Hepatic stellate cell (primary cell): ENCODE data around the gene AGBL1.
"Not testable (repeated sequence)": the region's sequence is repeated elsewhere in the genome, so short reads cannot be mapped to it uniquely, and the experiment has no call there.

Experiments used
- DNase-seq: peaks from one replicate; pipeline ENCODE4 v3.0.0; 2011; ENCODE audit warnings: low spot score

AGBL1 gene

DNA sequence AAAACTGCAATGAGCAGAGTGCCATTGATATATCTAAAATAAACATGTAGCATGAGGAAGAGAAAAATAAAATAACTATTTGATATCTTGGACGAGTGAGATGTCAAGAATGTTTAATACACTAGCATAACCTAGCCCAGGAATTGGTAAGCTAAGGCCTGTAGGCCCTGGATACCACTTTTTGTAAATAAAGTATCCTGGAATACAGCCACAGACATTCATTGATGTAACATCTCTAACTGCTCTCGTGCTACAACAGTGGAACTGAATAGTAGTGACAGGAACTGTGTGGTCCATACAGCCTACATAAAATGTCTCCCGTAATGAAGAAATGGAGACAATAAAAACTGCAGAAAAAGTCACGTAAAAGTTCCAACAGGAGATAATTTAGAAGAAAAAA is 869.0 kb downstream of the AGBL1 start:
- DNase-seq: no peak

DNA sequence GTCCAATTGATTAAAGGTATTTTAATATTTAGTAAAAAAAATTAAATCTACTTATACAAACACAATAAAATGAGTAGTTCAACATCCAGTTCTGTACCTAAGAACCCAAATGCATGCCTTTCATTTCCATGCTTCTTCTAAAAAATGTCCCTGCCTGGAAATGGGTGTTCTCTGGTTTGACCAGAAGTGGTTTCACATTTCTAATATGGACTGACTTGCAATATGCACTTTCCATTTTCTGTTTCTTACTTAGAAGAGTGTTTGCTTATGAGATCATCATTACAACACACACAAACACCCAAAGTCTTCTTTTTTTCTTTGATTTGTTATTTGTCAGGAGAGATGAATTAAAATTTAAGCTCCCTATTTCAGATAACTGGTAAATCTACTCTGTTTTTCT is 879.6 kb downstream of the AGBL1 start:
- no peak for DNase-seq

DNA sequence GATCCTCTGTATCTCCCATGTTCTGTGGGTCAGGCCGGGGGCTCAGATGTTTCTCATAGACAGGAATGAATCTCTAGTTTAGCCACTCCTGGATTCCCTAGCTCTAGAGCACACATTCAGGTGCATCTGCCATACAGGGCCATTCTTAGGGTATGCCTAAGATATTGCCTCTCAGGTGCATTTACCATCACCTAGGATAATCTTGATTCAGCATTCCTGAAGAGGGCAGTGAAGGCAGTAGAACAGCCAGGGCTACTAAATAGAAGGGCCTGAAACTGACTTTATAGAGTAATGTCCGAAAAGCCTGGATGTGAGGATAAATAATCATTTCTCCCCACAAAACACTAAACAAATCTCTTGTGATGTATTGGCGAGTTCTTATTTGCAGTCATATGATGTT is 882.0 kb downstream of the AGBL1 start:
- no peak for DNase-seq

DNA sequence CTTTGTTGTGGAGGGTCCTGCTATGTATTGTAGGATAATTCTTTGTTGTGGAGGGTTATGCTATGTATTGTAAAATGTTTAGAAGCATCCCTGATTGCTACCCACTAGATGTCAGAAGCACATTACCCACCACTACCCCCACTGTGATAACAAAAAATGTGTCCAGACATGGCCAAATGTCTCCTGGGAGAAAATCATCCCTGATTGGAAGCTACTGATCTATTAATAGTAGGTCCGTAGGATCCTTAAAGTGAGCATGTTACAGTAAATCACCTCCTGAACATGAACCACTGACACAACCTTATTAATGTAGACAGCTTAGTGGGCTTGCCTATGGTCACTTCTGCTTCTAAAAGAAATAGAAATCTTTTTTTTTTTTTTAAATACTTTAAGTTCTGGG is 884.6 kb downstream of the AGBL1 start:
- no peak for DNase-seq

DNA sequence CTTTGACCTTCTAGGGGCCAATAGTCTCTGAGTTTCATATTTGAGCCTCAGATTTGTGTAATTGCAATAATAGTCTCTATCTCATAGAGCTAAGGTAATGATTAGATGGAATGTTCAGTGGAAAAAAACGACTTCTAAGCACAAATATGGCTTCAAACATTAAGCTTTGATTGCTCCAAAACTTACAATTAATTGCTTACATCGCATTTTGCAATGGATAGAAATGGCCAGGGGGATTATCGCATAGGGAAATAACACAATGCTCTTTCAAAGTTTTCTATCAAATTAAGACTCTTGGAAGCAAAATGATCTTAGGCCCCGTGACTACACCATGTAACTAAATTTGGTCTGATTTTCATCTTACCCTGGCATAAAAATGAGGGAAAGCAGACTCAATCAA is 888.6 kb downstream of the AGBL1 start:
- DNase-seq: no peak

DNA sequence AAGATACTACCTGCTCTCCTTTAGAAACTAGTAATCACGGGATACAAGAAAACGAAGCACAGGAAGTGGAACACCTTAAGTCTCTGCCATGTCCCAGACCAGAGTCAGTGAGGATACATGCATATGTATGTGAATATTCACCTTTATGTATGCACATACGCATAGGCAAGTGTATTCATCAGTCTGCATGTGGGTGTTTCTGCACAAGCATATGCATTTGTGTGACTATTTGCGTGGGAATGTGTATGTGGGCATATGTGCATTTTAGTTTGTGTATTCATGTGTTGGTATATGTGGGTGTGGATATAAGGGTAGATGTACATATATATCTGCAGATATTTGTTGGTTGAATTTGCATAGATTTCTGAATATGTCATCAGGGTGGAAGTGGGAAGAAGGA is 889.7 kb downstream of the AGBL1 start:
- no peak for DNase-seq

DNA sequence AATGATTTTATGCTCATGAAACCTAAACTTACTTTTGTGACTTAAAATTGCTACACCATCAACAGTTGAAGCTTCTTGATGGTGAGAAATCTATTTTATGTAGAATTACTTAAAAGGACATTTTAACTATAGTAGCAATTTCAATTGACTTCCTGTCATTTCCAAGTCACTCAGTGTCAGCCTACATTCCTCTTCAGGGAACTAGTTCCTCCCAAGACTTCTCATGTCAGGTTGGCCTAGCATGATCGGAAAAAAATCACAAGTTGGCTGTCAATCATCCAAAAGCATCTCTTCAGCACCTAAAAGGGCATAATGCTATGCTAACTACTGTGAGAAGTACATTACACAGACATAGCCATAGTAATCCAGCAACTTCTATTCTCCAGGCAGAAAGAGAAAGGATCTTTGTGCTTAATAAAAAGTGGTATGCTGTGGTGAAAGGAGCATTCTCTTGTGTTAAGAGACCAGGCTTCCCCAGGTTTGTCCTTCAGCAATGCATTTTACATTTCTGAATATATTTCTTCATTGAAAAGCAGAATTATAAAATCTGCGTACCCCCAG is 893.7 kb downstream of the AGBL1 start:
- DNase-seq: no peak

DNA sequence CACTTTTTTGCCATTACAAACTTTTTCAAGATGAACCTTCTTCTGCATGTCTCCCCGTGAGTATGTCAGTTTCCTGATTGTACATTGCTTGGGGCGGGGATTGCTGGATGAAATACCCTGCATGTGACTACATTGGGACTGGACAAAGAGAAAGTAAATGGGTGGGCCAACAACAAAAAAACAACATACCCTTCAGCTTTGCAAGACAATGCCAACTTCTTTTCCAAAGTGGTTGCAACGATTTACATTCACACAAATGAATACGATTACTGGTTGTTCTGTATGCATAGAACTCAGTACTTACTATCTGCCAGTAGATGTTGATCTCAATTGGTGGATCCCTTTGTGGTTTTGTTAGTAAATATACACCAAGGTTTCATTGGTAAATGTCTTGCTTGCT is 908.4 kb downstream of the AGBL1 start:
- DNase-seq: no peak

DNA sequence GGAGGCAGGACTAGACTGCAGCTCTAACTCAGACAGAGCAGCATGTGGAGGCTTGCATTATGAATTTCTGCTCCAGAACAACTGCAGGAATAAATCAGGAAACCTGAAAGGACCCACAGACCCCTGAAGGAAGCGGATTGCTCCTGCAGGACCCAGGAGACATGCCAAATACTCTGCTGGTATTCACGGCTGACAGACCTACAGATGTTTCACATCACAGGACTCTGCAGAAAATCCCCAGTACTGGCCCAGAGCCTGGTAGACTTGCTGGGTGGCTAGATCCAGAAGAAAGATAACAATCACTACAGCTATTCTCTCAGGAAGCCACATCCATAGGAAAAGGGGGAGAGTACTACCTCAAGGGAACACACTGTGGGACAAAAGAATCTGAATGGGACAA is 942.1 kb downstream of the AGBL1 start:
- DNase-seq: no peak

DNA sequence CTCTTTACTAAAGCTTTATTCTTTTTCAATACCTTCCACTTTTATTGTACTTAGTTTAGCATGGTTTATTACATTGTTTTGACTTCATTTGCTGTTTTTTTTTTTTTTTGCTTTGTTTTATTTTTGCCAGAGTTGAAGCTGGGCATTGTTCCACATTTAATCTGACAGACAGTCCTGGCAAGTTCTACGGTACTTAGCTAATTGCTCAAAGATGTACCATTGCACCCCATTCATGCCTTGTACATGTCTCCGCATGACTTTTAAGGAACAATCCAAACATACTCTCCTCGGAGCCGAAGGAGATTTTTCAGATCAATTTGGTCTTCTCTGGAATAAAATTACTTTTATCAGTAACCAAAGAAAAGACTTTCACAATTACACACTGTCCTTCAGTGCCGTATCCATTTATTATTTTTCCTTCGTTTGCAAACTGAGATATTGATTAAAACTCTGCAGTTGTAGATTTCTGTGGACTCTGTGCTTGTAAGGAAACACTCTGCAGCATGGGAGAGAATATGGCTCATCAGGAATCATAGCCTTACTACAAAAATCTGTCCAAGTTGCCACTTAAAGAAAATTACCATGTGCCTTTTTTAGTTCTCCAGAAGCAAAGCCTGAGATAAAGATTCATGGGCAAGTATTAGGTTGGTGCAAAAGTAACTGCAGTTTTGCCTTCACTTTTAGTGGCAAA is 952.0 kb downstream of the AGBL1 start:
- no peak for DNase-seq

DNA sequence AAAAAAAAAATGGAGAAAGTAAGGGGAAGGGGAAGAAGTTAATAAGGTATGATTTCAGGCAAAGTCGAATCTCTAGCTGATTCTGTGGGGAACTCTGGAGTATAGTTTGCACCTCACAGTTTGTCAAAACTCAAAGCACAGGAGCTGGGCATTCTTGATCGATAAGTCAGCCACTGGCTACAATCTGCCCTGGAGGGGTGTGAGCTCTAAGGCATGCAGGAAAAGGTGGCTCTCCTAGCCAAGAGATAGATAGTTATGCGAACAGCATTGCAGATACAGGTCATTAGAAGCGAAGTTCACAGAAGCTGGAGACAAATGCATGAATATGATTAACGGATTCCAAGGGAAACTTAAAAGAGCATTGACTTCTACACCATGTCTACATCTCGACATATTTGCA is 952.6 kb downstream of the AGBL1 start:
- no peak for DNase-seq

DNA sequence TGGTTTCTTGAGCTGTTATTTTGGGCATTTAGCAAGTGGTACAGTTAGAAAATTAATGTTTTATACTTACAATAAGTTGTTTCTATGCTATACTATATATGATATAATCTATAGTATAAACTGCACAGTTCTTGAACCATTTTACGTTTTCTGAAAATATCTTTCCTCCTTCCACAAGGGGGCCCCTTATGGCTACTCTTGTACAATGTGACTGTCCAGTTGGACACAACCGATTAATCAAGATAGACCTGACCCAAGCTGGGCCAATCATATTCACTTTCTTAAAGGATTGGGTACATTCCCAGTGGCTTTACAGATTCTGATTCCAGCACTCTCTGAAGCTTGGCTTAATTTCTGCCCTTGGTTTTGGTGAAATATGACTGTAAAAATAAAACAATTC is 953.4 kb downstream of the AGBL1 start:
- no peak for DNase-seq

DNA sequence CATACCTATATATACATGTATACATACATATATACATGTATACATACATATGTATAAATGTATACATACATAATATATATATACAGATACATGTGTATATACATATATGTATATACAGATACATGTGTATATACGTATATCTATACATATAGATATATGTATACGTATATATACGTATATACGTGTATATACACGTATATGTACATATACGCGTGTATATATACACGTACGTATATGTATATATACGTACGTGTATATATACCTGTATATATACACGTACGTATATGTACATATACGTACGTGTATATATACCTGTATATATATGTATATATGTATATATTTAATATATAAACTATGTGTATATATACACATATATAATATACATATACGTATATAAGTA is 955.2 kb downstream of the AGBL1 start:
- no peak for DNase-seq

DNA sequence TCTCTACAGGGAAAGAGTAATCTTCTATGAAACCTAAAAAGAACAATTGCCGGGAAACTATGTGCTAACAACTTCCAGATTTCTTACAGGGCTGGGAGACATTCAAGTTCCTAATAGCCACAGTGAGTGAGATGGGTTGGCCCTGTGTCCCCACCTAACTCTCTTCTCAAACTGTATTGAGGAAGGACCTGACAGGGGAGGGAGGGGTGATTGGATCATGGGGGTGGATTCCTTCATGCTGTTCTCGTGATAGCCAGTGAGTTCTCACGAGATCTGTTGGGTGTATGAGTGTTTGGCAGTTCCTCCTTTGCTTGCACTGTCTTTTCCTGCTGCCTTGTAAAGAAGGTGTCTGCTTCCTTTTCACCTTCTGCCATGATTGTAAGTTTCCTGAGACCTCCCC is 958.7 kb downstream of the AGBL1 start:
- DNase-seq: no peak

DNA sequence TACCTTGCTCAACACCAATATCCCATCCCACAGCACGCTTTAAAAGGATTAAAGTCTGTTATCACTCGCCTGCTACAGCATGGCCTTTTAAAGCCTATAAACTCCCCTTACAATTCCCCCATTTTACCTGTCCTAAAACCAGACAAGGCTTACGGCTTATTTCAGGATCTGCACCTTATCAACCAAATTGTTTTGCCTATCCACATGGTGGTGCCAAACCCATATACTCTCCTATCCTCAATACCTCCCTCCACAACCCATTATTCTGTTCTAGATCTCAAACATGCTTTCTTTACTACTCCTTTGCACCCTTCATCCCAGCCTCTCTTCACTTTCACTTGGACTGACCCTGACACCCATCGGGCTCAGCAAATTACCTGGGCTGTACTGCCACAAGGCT is 962.9 kb downstream of the AGBL1 start:
- not testable (repeated sequence) for DNase-seq

DNA sequence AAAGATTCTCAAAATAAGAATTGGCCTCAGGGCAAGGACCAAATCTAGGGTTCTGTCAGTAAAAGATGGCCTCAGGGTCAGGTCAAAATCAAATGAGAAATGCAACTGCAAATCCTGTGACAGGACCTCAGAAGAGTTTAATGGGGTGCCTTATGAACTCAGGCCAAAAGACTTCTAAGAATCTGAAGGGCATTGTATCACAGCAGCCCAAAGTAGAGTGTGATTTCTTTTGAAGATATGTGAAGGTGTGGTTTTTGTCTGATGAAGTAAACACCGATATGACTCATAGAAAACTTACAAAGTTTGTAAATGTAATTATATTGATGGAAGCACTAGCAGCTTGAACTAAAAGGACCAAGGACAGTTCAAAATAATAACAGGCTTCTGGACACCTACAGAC is 966.1 kb downstream of the AGBL1 start:
- DNase-seq: no peak

DNA sequence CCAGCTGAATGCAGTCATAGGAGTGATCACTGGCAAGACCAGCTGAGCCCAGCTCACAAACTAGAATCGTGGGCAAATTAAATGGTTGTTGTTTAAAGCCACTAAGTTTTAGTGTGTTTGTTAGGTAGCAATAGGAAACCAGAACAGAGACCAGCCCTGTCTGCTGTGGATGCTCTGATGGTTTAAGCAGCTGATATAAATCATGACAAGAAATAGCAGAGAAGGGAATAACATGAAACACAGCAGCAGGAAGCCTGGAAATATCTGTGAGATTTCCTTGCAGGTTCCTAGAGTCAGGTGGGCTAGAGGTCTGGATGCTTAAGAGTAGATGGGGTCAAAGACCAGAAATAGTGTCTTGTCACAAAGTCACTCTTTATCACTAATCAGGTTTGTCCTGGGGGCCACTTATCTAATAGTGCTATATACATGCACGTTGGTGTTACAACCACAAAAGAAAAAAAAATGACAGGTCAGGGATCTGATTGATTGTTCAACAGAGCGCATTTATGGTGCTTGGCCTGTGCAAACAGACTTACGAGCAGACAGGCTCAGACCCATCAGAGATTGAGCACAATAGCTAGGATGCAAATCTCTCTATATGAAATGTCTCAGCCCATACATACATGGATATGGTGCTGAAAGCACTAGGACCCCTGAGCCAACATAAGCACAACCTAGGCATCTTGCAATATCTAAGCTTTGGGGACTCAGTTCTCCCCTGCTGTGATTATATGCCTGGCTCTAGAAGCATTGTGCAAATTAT is 967.7 kb downstream of the AGBL1 start:
- no peak for DNase-seq
